ENCODE measurements around the gene RFX7.

The RFX7 gene

GRCh38 chr15:56202701-56203100 lies 41.0 kb downstream of the RFX7 start:
- H3K14ac ChIP-seq (ENCODE audit: low read length) = no peak overlapping the region
- no peak overlapping the region for H2BK15ac ChIP-seq (ENCODE audit: low read length)
- no peak overlapping the region for H3K4ac ChIP-seq (ENCODE audit: low read length)
- H3K9me3 ChIP-seq (replicated peaks in 1 of 2; ENCODE audit: control insufficient read depth in 2 of 2, insufficient read depth in 1 of 2, low read depth in 1 of 2, low read length in 2 of 2) = peaks cover 0 to 22% of the 10 kb centered on the region in 2 donors
- no peak overlapping the region for H3K4me3 ChIP-seq (ENCODE audit: low read length in 2 of 2)
- no peak overlapping the region for H3K23ac ChIP-seq (ENCODE audit: low read depth, low read length, poor library complexity)
- H4K8ac ChIP-seq (ENCODE audit: low read depth, low read length) = no peak overlapping the region
- no peaks in the 10 kb centered on the region for H3K27me3 ChIP-seq (ENCODE audit: control insufficient read depth in 3 of 3, insufficient read depth in 3 of 3, low read depth in 1 of 3, low read length in 3 of 3)
- H2BK120ac ChIP-seq (ENCODE audit: low read depth, low read length) = no peak overlapping the region
- H2AK5ac ChIP-seq (ENCODE audit: low read depth, low read length) = no peak overlapping the region
- H3K79me1 ChIP-seq (ENCODE audit: low read depth, low read length) = peaks cover 2% of the 10 kb centered on the region
- DNase-seq (ENCODE audit: low spot score) = no peak
- H3K18ac ChIP-seq (ENCODE audit: low read length) = no peak overlapping the region
- peaks cover 0 to 50% of the 10 kb centered on the region in 2 donors for H3K36me3 ChIP-seq (replicated peaks in 1 of 2; ENCODE audit: control insufficient read depth in 2 of 2, insufficient read depth in 2 of 2, low read length in 2 of 2)
- no peaks in the 10 kb centered on the region for H3K4me1 ChIP-seq (ENCODE audit: control insufficient read depth in 2 of 2, insufficient read depth in 1 of 2, low read depth in 1 of 2, low read length in 2 of 2)
- no peak overlapping the region for H3K4me2 ChIP-seq (ENCODE audit: insufficient read depth, low read length, poor library complexity, severe bottlenecking)
- H2BK12ac ChIP-seq (ENCODE audit: low read length) = no peak overlapping the region
- WGBS, 2 donors (ENCODE audit: extremely low coverage in 2 of 2, insufficient read length in 2 of 2, insufficient replicate concordance in 1 of 2) = no CpG with 5 or more reads among the region's 1 CpG
- H2AFZ ChIP-seq (ENCODE audit: low read length) = no peak overlapping the region
- H4K91ac ChIP-seq (ENCODE audit: low read depth, low read length, poor library complexity) = no peak overlapping the region
- H3K27ac ChIP-seq (replicated peaks; ENCODE audit: low read length) = no peak overlapping the region
- no peak overlapping the region for H3K9ac ChIP-seq (ENCODE audit: low read depth, low read length, poor library complexity)
- no peak overlapping the region for H2BK5ac ChIP-seq (ENCODE audit: low read length)

- WGBS, 2 donors (ENCODE audit: extremely low coverage in 2 of 2, insufficient read length in 2 of 2, insufficient replicate concordance in 1 of 2) = no CpG with 5 or more reads among the region's 2 CpGs
- no peak overlapping the region for H2AK5ac ChIP-seq (ENCODE audit: low read depth, low read length)
- H4K91ac ChIP-seq (ENCODE audit: low read depth, low read length, poor library complexity) = no peak overlapping the region
- no peak overlapping the region for H2BK15ac ChIP-seq (ENCODE audit: low read length)
- peaks cover 0 to 22% of the 10 kb centered on the region in 2 donors for H3K9me3 ChIP-seq (replicated peaks in 1 of 2; ENCODE audit: control insufficient read depth in 2 of 2, insufficient read depth in 1 of 2, low read depth in 1 of 2, low read length in 2 of 2)
- no peak overlapping the region for H4K8ac ChIP-seq (ENCODE audit: low read depth, low read length)
- peaks cover 2% of the 10 kb centered on the region for H3K79me1 ChIP-seq (ENCODE audit: low read depth, low read length)
- H3K9ac ChIP-seq (ENCODE audit: low read depth, low read length, poor library complexity) = no peak overlapping the region
- H2AFZ ChIP-seq (ENCODE audit: low read length) = no peak overlapping the region
- no peak overlapping the region for H2BK120ac ChIP-seq (ENCODE audit: low read depth, low read length)
- no peak overlapping the region for H2BK12ac ChIP-seq (ENCODE audit: low read length)
- no peak overlapping the region for H3K4ac ChIP-seq (ENCODE audit: low read length)
- H3K27ac ChIP-seq (replicated peaks; ENCODE audit: low read length) = no peak overlapping the region
- H3K23ac ChIP-seq (ENCODE audit: low read depth, low read length, poor library complexity) = no peak overlapping the region
- no peak overlapping the region for H3K4me2 ChIP-seq (ENCODE audit: insufficient read depth, low read length, poor library complexity, severe bottlenecking)
- no peak overlapping the region for H3K4me3 ChIP-seq (ENCODE audit: low read length in 2 of 2)
- peaks cover 0 to 59% of the 10 kb centered on the region in 2 donors for H3K36me3 ChIP-seq (replicated peaks in 1 of 2; ENCODE audit: control insufficient read depth in 2 of 2, insufficient read depth in 2 of 2, low read length in 2 of 2)
- no peak overlapping the region for H2BK5ac ChIP-seq (ENCODE audit: low read length)
- H3K27me3 ChIP-seq (ENCODE audit: control insufficient read depth in 3 of 3, insufficient read depth in 3 of 3, low read depth in 1 of 3, low read length in 3 of 3) = no peaks in the 10 kb centered on the region
- no peak overlapping the region for H3K14ac ChIP-seq (ENCODE audit: low read length)
- no peak overlapping the region for H3K18ac ChIP-seq (ENCODE audit: low read length)
- no peaks in the 10 kb centered on the region for H3K4me1 ChIP-seq (ENCODE audit: control insufficient read depth in 2 of 2, insufficient read depth in 1 of 2, low read depth in 1 of 2, low read length in 2 of 2)
- no peak for DNase-seq (ENCODE audit: low spot score)
Observed at GRCh38 chr15:56199038-56199437, 44.6 kb downstream of the RFX7 start.

- H3K36me3 ChIP-seq (replicated peaks in 1 of 2; ENCODE audit: control insufficient read depth in 2 of 2, insufficient read depth in 2 of 2, low read length in 2 of 2) = peaks cover 0 to 53% of the 10 kb centered on the region in 2 donors
- WGBS, 2 donors (ENCODE audit: extremely low coverage in 2 of 2, insufficient read length in 2 of 2, insufficient replicate concordance in 1 of 2) = no CpG with 5 or more reads among the region's 1 CpG
- H2BK5ac ChIP-seq (ENCODE audit: low read length) = no peak overlapping the region
- peaks cover 0 to 2% of the 10 kb centered on the region in 2 donors for H3K4me1 ChIP-seq (ENCODE audit: control insufficient read depth in 2 of 2, insufficient read depth in 1 of 2, low read depth in 1 of 2, low read length in 2 of 2)
- H3K4me3 ChIP-seq (ENCODE audit: low read length in 2 of 2) = no peak overlapping the region
- no peaks in the 10 kb centered on the region for H3K27me3 ChIP-seq (ENCODE audit: control insufficient read depth in 3 of 3, insufficient read depth in 3 of 3, low read depth in 1 of 3, low read length in 3 of 3)
- H2BK120ac ChIP-seq (ENCODE audit: low read depth, low read length) = no peak overlapping the region
- no peak for DNase-seq (ENCODE audit: low spot score)
- no peak overlapping the region for H3K14ac ChIP-seq (ENCODE audit: low read length)
- peaks cover 2 to 17% of the 10 kb centered on the region in 2 donors for H3K9me3 ChIP-seq (replicated peaks in 1 of 2; ENCODE audit: control insufficient read depth in 2 of 2, insufficient read depth in 1 of 2, low read depth in 1 of 2, low read length in 2 of 2)
- no peak overlapping the region for H3K27ac ChIP-seq (replicated peaks; ENCODE audit: low read length)
- H4K8ac ChIP-seq (ENCODE audit: low read depth, low read length) = no peak overlapping the region
- peaks cover 3% of the 10 kb centered on the region for H3K79me1 ChIP-seq (ENCODE audit: low read depth, low read length)
- no peak overlapping the region for H2AFZ ChIP-seq (ENCODE audit: low read length)
- H3K18ac ChIP-seq (ENCODE audit: low read length) = no peak overlapping the region
- no peak overlapping the region for H3K4me2 ChIP-seq (ENCODE audit: insufficient read depth, low read length, poor library complexity, severe bottlenecking)
- H3K9ac ChIP-seq (ENCODE audit: low read depth, low read length, poor library complexity) = no peak overlapping the region
- no peak overlapping the region for H2BK12ac ChIP-seq (ENCODE audit: low read length)
- H2AK5ac ChIP-seq (ENCODE audit: low read depth, low read length) = no peak overlapping the region
- H2BK15ac ChIP-seq (ENCODE audit: low read length) = no peak overlapping the region
- no peak overlapping the region for H4K91ac ChIP-seq (ENCODE audit: low read depth, low read length, poor library complexity)
- H3K23ac ChIP-seq (ENCODE audit: low read depth, low read length, poor library complexity) = no peak overlapping the region
- no peak overlapping the region for H3K4ac ChIP-seq (ENCODE audit: low read length)
Observed at GRCh38 chr15:56194035-56194434, 49.6 kb downstream of the RFX7 start.

- no peak overlapping the region for H3K9ac ChIP-seq (ENCODE audit: low read depth, low read length, poor library complexity)
- H3K4ac ChIP-seq (ENCODE audit: low read length) = no peak overlapping the region
- no peak overlapping the region for H3K18ac ChIP-seq (ENCODE audit: low read length)
- no peak overlapping the region for H3K14ac ChIP-seq (ENCODE audit: low read length)
- no peak overlapping the region for H3K27ac ChIP-seq (replicated peaks; ENCODE audit: low read length)
- no peak overlapping the region for H2BK15ac ChIP-seq (ENCODE audit: low read length)
- peaks cover 0 to 2% of the 10 kb centered on the region in 2 donors for H3K4me1 ChIP-seq (ENCODE audit: control insufficient read depth in 2 of 2, insufficient read depth in 1 of 2, low read depth in 1 of 2, low read length in 2 of 2)
- peaks cover 3% of the 10 kb centered on the region for H3K79me1 ChIP-seq (ENCODE audit: low read depth, low read length)
- H3K36me3 ChIP-seq (replicated peaks in 1 of 2; ENCODE audit: control insufficient read depth in 2 of 2, insufficient read depth in 2 of 2, low read length in 2 of 2) = peaks cover 0 to 44% of the 10 kb centered on the region in 2 donors
- no peaks in the 10 kb centered on the region for H3K27me3 ChIP-seq (ENCODE audit: control insufficient read depth in 3 of 3, insufficient read depth in 3 of 3, low read depth in 1 of 3, low read length in 3 of 3)
- H4K8ac ChIP-seq (ENCODE audit: low read depth, low read length) = no peak overlapping the region
- H3K9me3 ChIP-seq (replicated peaks in 1 of 2; ENCODE audit: control insufficient read depth in 2 of 2, insufficient read depth in 1 of 2, low read depth in 1 of 2, low read length in 2 of 2) = peaks cover 2 to 10% of the 10 kb centered on the region in 2 donors
- H3K4me3 ChIP-seq (ENCODE audit: low read length in 2 of 2) = no peak overlapping the region
- H2AFZ ChIP-seq (ENCODE audit: low read length) = no peak overlapping the region
- H3K4me2 ChIP-seq (ENCODE audit: insufficient read depth, low read length, poor library complexity, severe bottlenecking) = no peak overlapping the region
- no peak overlapping the region for H2BK5ac ChIP-seq (ENCODE audit: low read length)
- no peak overlapping the region for H2BK12ac ChIP-seq (ENCODE audit: low read length)
- no peak overlapping the region for H2AK5ac ChIP-seq (ENCODE audit: low read depth, low read length)
- peak overlapping the region; percentile 8 for H3K23ac ChIP-seq (ENCODE audit: low read depth, low read length, poor library complexity)
- no CpG with 5 or more reads among the region's 10 CpGs for WGBS, 2 donors (ENCODE audit: extremely low coverage in 2 of 2, insufficient read length in 2 of 2, insufficient replicate concordance in 1 of 2)
- no peak overlapping the region for H4K91ac ChIP-seq (ENCODE audit: low read depth, low read length, poor library complexity)
- H2BK120ac ChIP-seq (ENCODE audit: low read depth, low read length) = no peak overlapping the region
- DNase-seq (ENCODE audit: low spot score) = no peak
Observed at GRCh38 chr15:56192659-56193442, 50.8 kb downstream of the RFX7 start.
